Hindlimb muscle (tissue), 1 donor: ENCODE data around the gene TEF. TPM values are rescaled to one million over a fixed set of nuclear protein-coding genes. Genes with fewer than 3 reads are reported as not detected.

Source experiments
- DNase-seq: peaks from one replicate; pipeline ENCODE4 v3.0.0-alpha.2; 2013
- polyA plus RNA-seq: library from polyadenylated mRNA; unstranded; fragments of 120-200 nt; gene quantifications from one replicate; pipeline ENCODE4 v1.2.1, GENCODE V29; 2013; ENCODE audit not compliant: insufficient read length

TEF gene
- polyA plus RNA-seq, 1 donor = 11.9 TPM

GRCh38 chr22:41355895-41356294, 25.8 kb upstream of the TEF start:
- no peak for DNase-seq

DNA sequence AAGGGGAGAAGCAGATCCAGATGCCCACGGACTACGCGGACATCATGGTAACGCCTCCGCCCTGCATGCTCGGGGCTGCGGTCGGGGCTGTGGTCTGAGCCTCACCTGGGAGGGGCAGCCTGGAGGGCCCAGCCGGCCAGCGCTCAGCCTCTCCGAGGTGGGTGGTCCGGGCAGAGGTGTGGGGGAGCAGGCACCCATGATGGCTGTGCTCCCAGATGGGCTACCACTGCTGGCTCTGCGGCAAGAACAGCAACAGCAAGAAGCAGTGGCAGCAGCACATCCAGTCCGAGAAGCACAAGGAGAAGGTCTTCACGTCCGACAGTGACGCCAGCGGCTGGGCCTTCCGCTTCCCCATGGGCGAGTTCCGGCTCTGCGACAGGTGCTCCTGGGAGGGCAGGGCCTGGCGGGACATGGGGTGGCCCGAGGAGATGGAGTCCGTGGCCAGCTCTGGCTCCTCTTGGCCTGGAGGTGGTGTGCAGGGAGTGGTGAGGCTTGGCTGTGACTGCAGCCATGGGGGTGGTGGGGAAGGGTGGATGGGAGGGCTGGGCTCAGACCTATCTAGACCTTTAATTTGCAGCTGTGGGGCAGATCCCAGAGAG, 25.2 kb upstream of the TEF start:
- no peak for DNase-seq

GRCh38 chr22:41357191-41357590, 24.6 kb upstream of the TEF start:
- no peak for DNase-seq

GRCh38 chr22:41358927-41359326, 22.8 kb upstream of the TEF start:
- no peak for DNase-seq

DNA sequence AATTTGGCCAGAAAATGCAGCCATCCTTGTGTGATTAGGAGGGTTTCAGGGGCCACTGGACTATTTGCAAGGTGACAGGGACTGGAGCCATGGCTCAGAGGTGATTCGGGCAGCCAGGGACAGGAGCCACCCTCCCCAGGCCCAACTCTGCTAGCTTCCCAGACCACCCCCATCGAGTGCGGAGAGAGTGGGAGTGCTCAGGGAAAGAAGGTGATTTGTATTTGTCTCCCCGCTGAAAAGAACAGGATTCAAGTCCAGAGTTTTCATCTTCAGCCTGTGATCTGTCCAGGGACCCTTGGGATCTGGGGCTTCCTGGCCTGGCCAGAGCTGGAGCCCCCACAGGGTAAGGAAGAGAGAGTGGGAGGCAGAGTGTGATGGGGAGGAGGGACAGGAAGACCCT, 22.4 kb upstream of the TEF start:
- DNase-seq = no peak

GRCh38 chr22:41360126-41360525, 21.6 kb upstream of the TEF start:
- no peak for DNase-seq

GRCh38 chr22:41361716-41362310, 19.9 kb upstream of the TEF start:
- no peak for DNase-seq

- DNase-seq = no peak
Observed at GRCh38 chr22:41362615-41363014, 19.1 kb upstream of the TEF start.

GRCh38 chr22:41364233-41364632, 17.5 kb upstream of the TEF start:
- DNase-seq = no peak

- no peak for DNase-seq
Observed at GRCh38 chr22:41364955-41365354, 16.8 kb upstream of the TEF start.

DNA sequence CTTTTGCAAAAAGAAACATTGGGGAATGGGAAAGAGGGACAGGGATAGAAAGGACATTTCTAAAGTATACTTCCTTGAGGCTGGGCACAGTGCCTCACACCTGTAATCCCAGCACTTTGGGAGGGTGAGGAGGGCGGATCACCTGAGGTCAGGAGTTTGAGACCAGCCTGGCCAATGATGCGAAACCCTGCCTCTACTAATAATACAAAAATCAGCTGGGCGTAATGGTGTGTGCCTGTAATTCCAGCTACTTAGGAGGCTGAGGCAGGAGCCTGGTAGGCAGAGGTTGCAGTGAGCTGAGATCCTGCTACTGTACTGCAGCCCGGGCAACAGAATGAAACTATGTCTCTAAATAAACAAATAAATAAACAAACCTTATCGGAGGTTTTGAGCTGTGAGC, 16.3 kb upstream of the TEF start:
- no peak for DNase-seq

- DNase-seq = no peak
Observed at GRCh38 chr22:41366323-41367029, 15.3 kb upstream of the TEF start.

GRCh38 chr22:41367039-41367679, 14.6 kb upstream of the TEF start:
- peak; percentile 92 for DNase-seq

DNA sequence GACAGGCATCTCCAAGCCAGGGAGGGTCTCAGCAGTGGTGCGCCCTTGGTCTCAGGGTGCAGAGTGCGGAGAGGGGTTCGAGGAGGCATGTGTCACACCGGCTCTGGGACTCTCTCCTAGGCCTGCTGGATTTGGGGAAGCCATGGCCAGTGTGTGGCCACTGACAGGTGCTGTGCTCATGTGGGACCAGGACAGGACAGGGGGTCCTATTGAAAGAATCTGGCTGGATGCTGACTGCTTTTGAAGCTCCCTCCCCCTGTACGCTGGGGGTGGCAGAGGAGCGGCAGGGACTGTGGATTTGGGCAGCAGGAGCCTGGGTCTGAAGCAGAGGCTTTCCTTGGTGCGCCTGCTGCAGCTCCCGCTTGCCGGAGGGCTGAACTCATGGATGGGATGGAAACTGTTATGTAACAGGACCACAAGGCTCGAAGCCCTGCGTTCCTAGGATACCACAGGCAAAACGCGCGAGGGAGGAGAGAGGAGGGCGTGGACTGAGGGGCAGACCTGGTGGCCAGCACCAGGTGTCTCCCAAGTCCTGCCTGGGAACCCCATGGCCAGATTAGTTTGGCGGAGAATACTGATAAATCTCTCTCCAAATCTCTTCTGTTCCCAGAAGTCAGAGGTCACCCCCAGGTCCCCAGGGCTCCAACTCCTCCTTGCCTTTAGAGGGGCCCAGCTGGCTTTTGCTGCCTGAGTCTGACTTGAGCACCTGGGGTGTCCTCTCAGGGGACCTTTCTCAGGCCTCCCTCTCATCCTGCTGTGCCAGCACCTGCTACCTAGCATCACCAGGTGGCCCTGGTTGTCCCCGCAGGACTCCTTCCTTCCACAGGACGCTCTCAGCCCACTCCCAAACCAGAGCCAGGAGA, 13.8 kb upstream of the TEF start:
- DNase-seq = no peak

DNA sequence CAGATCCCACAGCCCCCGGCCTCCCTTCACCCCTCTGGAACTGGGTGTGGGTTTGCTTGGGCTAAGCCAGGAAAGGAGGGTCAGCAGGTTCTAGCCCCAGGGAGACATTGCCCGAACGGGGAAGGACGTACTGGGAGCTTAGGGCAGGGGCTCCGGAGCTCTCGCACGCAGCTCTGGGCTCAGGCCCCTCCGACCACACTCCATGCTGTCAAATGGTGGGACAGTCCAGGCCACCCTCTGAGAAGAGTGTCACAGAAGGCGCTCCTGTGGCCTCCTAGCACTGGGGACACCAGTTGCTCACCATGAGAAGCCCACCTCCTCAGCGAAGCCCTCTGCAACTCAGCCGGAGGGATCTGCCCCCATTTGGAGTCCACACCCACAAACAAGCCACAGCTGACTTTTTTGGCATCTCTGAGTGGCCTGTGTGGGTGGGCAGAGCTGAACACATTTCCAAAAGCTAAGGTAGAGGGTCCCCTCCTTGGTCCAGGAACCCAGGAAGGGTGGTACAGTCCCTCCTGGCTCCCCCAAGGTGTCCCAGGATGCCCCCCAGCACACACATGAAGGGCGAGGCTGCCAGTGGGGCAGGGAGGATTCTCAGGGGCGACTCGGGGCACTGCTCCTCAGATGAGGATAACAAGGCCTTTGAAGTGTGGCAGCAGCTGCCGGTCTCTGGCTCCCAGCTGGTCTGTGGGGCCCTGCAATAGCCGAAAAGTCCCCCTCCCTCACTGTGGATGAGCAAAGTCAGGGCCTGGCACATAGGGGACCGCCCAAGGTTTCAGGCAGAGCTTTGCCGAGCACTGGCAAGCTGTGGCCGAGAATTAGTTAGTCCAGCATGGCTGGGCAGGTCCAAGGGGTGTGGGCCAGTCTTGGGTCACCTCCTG, 13.0 kb upstream of the TEF start:
- peak; percentile 27 for DNase-seq

- no peak for DNase-seq
Observed at GRCh38 chr22:41369424-41369745, 12.4 kb upstream of the TEF start.

GRCh38 chr22:41369837-41370236, 11.9 kb upstream of the TEF start:
- no peak for DNase-seq

GRCh38 chr22:41377846-41378245, 3.9 kb upstream of the TEF start:
- DNase-seq = no peak

DNA sequence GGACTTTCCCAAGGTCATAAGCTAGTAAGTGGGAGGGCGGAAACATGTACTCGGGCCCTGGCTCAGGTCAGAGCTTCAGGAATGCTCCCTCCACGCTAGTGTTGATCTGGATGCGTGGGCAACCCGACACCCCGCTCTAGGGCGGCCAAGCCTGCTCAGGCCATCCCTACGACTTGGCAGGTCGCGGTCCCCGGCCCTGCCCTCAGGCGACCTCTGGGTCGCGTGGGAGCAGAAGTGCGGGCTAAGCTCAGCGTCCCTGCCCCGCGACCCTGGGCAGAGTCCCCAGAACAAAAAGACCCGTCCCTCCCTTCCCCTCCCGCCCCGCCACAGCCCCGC, 781 bp upstream of the TEF start:
- peak; percentile 81 for DNase-seq

- DNase-seq = peak; percentile 69
Observed at GRCh38 chr22:41382098-41382578, 396 bp downstream of the TEF start.

DNA sequence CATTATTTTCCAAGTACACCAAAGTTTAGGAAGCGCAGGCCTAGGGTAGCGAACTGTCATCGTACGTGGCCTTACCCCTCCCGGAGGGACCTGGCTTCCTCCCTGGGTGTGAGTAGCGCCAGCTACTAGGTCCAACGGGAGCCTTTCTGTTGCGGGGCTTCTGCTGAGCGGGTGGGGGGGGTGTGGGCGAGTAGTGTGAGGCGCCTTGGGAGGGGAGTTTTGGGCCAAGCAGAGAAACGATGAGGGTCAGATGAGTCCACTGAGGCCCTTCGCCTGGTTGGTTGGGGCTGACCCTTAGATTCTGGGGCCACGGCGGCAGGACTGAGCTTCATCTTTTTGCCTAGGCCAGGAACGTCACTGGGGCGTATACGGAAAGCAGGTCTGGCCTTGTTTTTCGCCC, 868 bp downstream of the TEF start:
- DNase-seq = peak; percentile 33

- no peak for DNase-seq
Observed at GRCh38 chr22:41383085-41383484, 1.3 kb downstream of the TEF start.
